Islet precursor cell (in vitro differentiated cells): ENCODE results near the gene PLEKHM3.

Experiments used
- DNase-seq: peaks from one replicate; pipeline ENCODE4 v3.0.0-alpha.2; 2018

The PLEKHM3 gene

GRCh38 chr2:207847098-207847806 is 178.1 kb downstream of the PLEKHM3 start:
- DNase-seq = no peak

- no peak for DNase-seq
These were observed 180.0 kb downstream of the PLEKHM3 start for GRCh38 chr2:207845202-207845864.

GRCh38 chr2:207844648-207845047 is 180.7 kb downstream of the PLEKHM3 start:
- no peak for DNase-seq

GRCh38 chr2:207840101-207840500 is 185.2 kb downstream of the PLEKHM3 start:
- DNase-seq = no peak

- no peak for DNase-seq
These were observed 185.8 kb downstream of the PLEKHM3 start for GRCh38 chr2:207839575-207839974.

GRCh38 chr2:207839028-207839427 is 186.3 kb downstream of the PLEKHM3 start:
- no peak for DNase-seq

- peak; percentile 81 for DNase-seq
These were observed 188.7 kb downstream of the PLEKHM3 start for GRCh38 chr2:207836521-207837133.

GRCh38 chr2:207835805-207836204 is 189.5 kb downstream of the PLEKHM3 start:
- no peak for DNase-seq

- DNase-seq = no peak
These were observed 192.0 kb downstream of the PLEKHM3 start for GRCh38 chr2:207833251-207833751.

- peak; percentile 43 for DNase-seq
These were observed 193.6 kb downstream of the PLEKHM3 start for GRCh38 chr2:207831584-207832248.

- peak; percentile 44 for DNase-seq
These were observed 194.4 kb downstream of the PLEKHM3 start for GRCh38 chr2:207830778-207831438.

GRCh38 chr2:207828361-207829057 is 196.8 kb downstream of the PLEKHM3 start:
- DNase-seq = peak; percentile 51

GRCh38 chr2:207825978-207826377 is 199.3 kb downstream of the PLEKHM3 start:
- DNase-seq = peak; percentile 40

- peak; percentile 20 for DNase-seq
These were observed 200.0 kb downstream of the PLEKHM3 start for GRCh38 chr2:207825045-207825954.

GRCh38 chr2:207823865-207824264 is 201.5 kb downstream of the PLEKHM3 start:
- DNase-seq = peak; percentile 24

- DNase-seq = peak; percentile 27
These were observed 205.2 kb downstream of the PLEKHM3 start for GRCh38 chr2:207819839-207820784.

- no peak for DNase-seq
These were observed 206.1 kb downstream of the PLEKHM3 start for GRCh38 chr2:207819021-207819797.

- DNase-seq = no peak
These were observed 208.8 kb downstream of the PLEKHM3 start for GRCh38 chr2:207816546-207816945.

GRCh38 chr2:207815254-207815653 is 210.1 kb downstream of the PLEKHM3 start:
- DNase-seq = no peak
